GM19455 (cell line): ENCODE data around the gene SDC1.

Experiments
- ATAC-seq: cut with Tn5 transposase; IDR thresholded peaks from one replicate; pipeline ENCODE4 v1.9.1; 2021; ENCODE audit not compliant: unreplicated experiment

The SDC1 gene

GRCh38 chr2:20156076-20156759 lies 68.7 kb downstream of the SDC1 start:
- ATAC-seq, result no peak

- no peak for ATAC-seq
Measured at GRCh38 chr2:20153131-20153851, 71.6 kb downstream of the SDC1 start.

GRCh38 chr2:20150806-20151571 lies 73.9 kb downstream of the SDC1 start:
- peak; percentile 75 for ATAC-seq
